CD14-positive monocyte (primary cell): Measurements from ENCODE around the gene BAAT. TPM values are rescaled to one million over a fixed set of nuclear protein-coding genes. Genes with fewer than 3 reads are reported as not detected.

Experiments
- DNase-seq, 3 donors: peaks; one replicate each; pipeline ENCODE4 v3.0.0-alpha.2; 2011 to 2022
- H2AFZ ChIP-seq: 2 replicates; pipeline ENCODE4 v1.6.0; 2012; ENCODE audit warnings: mild to moderate bottlenecking, low read depth, low read length, inconsistent platforms; ENCODE audit not compliant: insufficient read depth, poor library complexity, severe bottlenecking
- H3K27ac ChIP-seq, 2 donors: 1 replicate in 1 of 2; 2 replicates in 1 of 2; pipeline ENCODE4 v1.5.1; 2012 to 2013; ENCODE audit warnings: low read length in 2 of 2, control low read depth in 1 of 2, inconsistent platforms in 1 of 2, low read depth in 1 of 2, mild to moderate bottlenecking in 1 of 2
- H3K27me3 ChIP-seq, 2 donors: one replicate each; pipeline versions ENCODE4 v1.6.0 to v1.6.1; 2011 to 2013; ENCODE audit warnings: low read length in 2 of 2; ENCODE audit not compliant: control insufficient read depth in 2 of 2, insufficient read depth in 2 of 2
- H3K36me3 ChIP-seq, 2 donors: replicated peaks in 1 of 2; 1 replicate in 1 of 2; 2 replicates in 1 of 2; pipeline versions ENCODE4 v1.5.1 to v1.6.1; 2012 to 2013; ENCODE audit warnings: low read length in 2 of 2, control low read depth in 1 of 2, inconsistent platforms in 1 of 2, mild to moderate bottlenecking in 1 of 2; ENCODE audit not compliant: insufficient read depth in 2 of 2, control insufficient read depth in 1 of 2
- H3K4me1 ChIP-seq, 2 donors: 1 replicate in 1 of 2; 2 replicates in 1 of 2; pipeline versions ENCODE4 v1.5.1 to v1.6.1; 2012 to 2013; ENCODE audit warnings: low read length in 2 of 2, control low read depth in 1 of 2, inconsistent platforms in 1 of 2, mild to moderate bottlenecking in 1 of 2, moderate library complexity in 1 of 2; ENCODE audit not compliant: insufficient read depth in 2 of 2, control insufficient read depth in 1 of 2
- H3K4me2 ChIP-seq: replicated peaks from 2 replicates; pipeline ENCODE3; 2012; ENCODE audit warnings: low read length, moderate library complexity, mild to moderate bottlenecking; ENCODE audit not compliant: poor library complexity, severe bottlenecking; ENCODE audit errors: extremely low read depth
- H3K4me3 ChIP-seq, 3 experiments: fragments of 200-600 bp in 1 of 3; sonication (generic) in 1 of 3; replicated peaks in 1 of 3; 1 replicate in 2 of 3; 2 replicates in 1 of 3; pipeline ENCODE4 v1.5.1; 2011 to 2013; ENCODE audit warnings: low read length in 3 of 3, mild to moderate bottlenecking in 3 of 3, control low read depth in 2 of 3, low read depth in 2 of 3, inconsistent platforms in 1 of 3, moderate library complexity in 1 of 3
- H3K79me2 ChIP-seq: 2 replicates; pipeline ENCODE4 v1.6.0; 2012; ENCODE audit warnings: mild to moderate bottlenecking, control low read depth, inconsistent platforms, low read length, moderate library complexity; ENCODE audit not compliant: insufficient read depth
- H3K9ac ChIP-seq: 2 replicates; pipeline ENCODE4 v1.6.0; 2017; ENCODE audit warnings: low read length, mild to moderate bottlenecking; ENCODE audit not compliant: insufficient read depth, poor library complexity, severe bottlenecking
- H3K9me3 ChIP-seq, 2 donors: replicated peaks in 1 of 2; 1 replicate in 1 of 2; 2 replicates in 1 of 2; pipeline versions ENCODE4 v1.5.1 to v1.6.1; 2012 to 2013; ENCODE audit warnings: low read length in 2 of 2, control low read depth in 1 of 2; ENCODE audit not compliant: control insufficient read depth in 1 of 2, insufficient read depth in 1 of 2
- H4K20me1 ChIP-seq: 2 replicates; pipeline ENCODE4 v1.6.0; 2012; ENCODE audit warnings: mild to moderate bottlenecking, low read length, control low read depth, moderate library complexity; ENCODE audit not compliant: insufficient read depth
- H3K27ac Mint-ChIP-seq, 7 donors: one replicate each; pipeline ENCODE4 v1.8.0; 2020; ENCODE audit warnings: mild to moderate bottlenecking in 7 of 7, mixed read lengths in 7 of 7, moderate library complexity in 6 of 7, inconsistent platforms in 2 of 7
- H3K27me3 Mint-ChIP-seq, 3 donors: one replicate each; pipeline ENCODE4 v1.8.0; 2021 to 2022; ENCODE audit warnings: low read depth in 3 of 3, mild to moderate bottlenecking in 3 of 3, mixed read lengths in 3 of 3, moderate library complexity in 3 of 3, inconsistent platforms in 1 of 3
- H3K36me3 Mint-ChIP-seq, 2 donors: one replicate each; pipeline ENCODE4 v1.8.0; 2020; ENCODE audit warnings: mixed read lengths in 2 of 2, inconsistent platforms in 1 of 2, mild to moderate bottlenecking in 1 of 2
- H3K4me1 Mint-ChIP-seq: one replicate; pipeline ENCODE4 v1.8.0; 2020; ENCODE audit warnings: mild to moderate bottlenecking, mixed read lengths
- H3K4me3 Mint-ChIP-seq, 2 donors: one replicate each; pipeline ENCODE4 v1.8.0; 2020; ENCODE audit warnings: mild to moderate bottlenecking in 2 of 2, mixed read lengths in 2 of 2, moderate library complexity in 1 of 2
- H3K9me3 Mint-ChIP-seq, 7 donors: one replicate each; pipeline ENCODE4 v1.8.0; 2020 to 2022; ENCODE audit warnings: mixed read lengths in 7 of 7, mild to moderate bottlenecking in 6 of 7, moderate library complexity in 6 of 7, inconsistent platforms in 2 of 7
- WGBS: methylation state at CpG from one replicate; pipeline ENCODE4 v1.1.5; 2013; ENCODE audit warnings: missing lambda C conversion rate; ENCODE audit not compliant: insufficient coverage; 5-methylcytosine and 5-hydroxymethylcytosine counted together
- intact Hi-C, 2 donors: fragments of 100-400 bp; cut with micrococcal nuclease; formaldehyde crosslinking; loops; one replicate each; pipeline versions ENCODE4 v1.15.0 to v1.15.1; 2023
- polyA plus RNA-seq, 3 donors: library from polyadenylated mRNA; depleted of rRNA in 1 of 3; unstranded in 2 of 3; stranded (reverse) in 1 of 3; fragments of 300-500 nt in 2 of 3; fragments of >200 nt in 1 of 3; fragmentation: Illumina TruSeq in 2 of 3; gene quantifications; 1 replicate in 2 of 3; 2 replicates in 1 of 3; pipeline ENCODE4 v1.2.3, GENCODE V29; 2012 to 2021
- TF ChIP-seq, protein P1 (sequence below): fragments of 200-600 bp; IDR thresholded peaks from one replicate; pipeline ENCODE4 v1.8.0; 2022; ENCODE audit warnings: antibody characterized with exemption, mild to moderate bottlenecking

Gene BAAT
- polyA plus RNA-seq, 3 donors, result not detected

DNA sequence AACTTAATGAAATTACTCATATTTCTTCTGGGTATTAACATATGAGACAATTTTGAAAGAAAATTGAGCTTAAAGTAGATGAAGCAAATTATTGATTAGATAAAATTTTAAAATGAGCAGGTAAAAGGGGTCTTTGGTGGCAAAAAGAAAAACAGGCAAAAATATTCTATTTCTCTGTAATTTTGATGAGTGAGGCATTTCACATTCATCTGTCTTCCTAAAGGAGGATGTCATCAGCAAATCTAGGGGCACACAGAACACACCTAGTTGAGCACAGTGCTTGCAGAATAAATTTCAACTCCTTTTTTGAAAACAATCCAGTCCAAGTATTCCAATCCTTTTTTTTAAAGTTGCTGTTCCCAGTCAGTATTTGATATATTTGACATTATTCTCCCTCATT lies 30.0 kb upstream of the BAAT start:
- TF ChIP-seq, protein P1, sequence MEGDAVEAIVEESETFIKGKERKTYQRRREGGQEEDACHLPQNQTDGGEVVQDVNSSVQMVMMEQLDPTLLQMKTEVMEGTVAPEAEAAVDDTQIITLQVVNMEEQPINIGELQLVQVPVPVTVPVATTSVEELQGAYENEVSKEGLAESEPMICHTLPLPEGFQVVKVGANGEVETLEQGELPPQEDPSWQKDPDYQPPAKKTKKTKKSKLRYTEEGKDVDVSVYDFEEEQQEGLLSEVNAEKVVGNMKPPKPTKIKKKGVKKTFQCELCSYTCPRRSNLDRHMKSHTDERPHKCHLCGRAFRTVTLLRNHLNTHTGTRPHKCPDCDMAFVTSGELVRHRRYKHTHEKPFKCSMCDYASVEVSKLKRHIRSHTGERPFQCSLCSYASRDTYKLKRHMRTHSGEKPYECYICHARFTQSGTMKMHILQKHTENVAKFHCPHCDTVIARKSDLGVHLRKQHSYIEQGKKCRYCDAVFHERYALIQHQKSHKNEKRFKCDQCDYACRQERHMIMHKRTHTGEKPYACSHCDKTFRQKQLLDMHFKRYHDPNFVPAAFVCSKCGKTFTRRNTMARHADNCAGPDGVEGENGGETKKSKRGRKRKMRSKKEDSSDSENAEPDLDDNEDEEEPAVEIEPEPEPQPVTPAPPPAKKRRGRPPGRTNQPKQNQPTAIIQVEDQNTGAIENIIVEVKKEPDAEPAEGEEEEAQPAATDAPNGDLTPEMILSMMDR, result no peak
- intact Hi-C loops, result no loop called here

DNA sequence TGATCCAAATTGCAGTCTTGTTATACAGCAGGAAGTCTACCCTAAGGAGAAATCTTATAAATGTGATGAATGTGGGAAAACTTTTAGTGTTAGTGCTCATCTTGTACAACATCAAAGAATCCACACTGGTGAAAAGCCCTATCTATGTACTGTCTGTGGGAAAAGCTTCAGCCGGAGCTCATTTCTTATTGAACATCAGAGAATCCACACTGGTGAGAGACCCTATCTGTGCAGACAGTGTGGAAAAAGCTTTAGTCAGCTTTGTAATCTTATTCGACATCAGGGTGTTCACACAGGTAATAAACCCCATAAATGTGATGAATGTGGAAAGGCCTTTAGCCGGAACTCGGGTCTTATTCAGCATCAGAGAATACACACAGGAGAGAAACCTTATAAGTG lies 24.3 kb upstream of the BAAT start:
- Histone ChIP-seq H3K4me3 (peak overlapping the region in 1 of 3 experiments; percentile 51), H3K4me1 (no peaks in the 10 kb centered on the region), H3K4me2 (no peak overlapping the region), H3K27me3 (no peaks in the 10 kb centered on the region), H3K9ac (no peak overlapping the region), H3K79me2 (no peaks in the 10 kb centered on the region), H3K36me3 (peaks cover 47 to 56% of the 10 kb centered on the region in 2 donors), H2AFZ (no peak overlapping the region), H3K27ac (no peak overlapping the region), H4K20me1 (no peaks in the 10 kb centered on the region), H3K9me3 (peaks cover 29 to 98% of the 10 kb centered on the region in 2 donors)
- DNase-seq, result no peak
- 80% methylated on average over 1 of the region's 4 CpGs for WGBS
- peaks cover 58 to 88% (median 85%) of the 10 kb centered on the region in 7 donors for H3K9me3 Mint-ChIP-seq
- H3K27me3 Mint-ChIP-seq, result no peaks in the 10 kb centered on the region
- no peak overlapping the region for H3K4me3 Mint-ChIP-seq
- TF ChIP-seq, protein P1, result no peak
- no peak overlapping the region for H3K27ac Mint-ChIP-seq
- no peaks in the 10 kb centered on the region for H3K4me1 Mint-ChIP-seq
- H3K36me3 Mint-ChIP-seq, result peaks cover 43 to 51% of the 10 kb centered on the region in 2 donors
- intact Hi-C loops, result no loop called here

More for the DNA sequence above, 30.0 kb upstream of the BAAT start:
- Mint-ChIP-seq H3K27ac (no peak overlapping the region), H3K36me3 (no peaks in the 10 kb centered on the region), H3K4me3 (no peak overlapping the region), H3K9me3 (peaks cover 27 to 52% (median 36%) of the 10 kb centered on the region in 7 donors), H3K4me1 (no peaks in the 10 kb centered on the region), H3K27me3 (peaks cover 0 to 1% (median 0%) of the 10 kb centered on the region in 3 donors)
- Histone ChIP-seq H3K4me1 (no peaks in the 10 kb centered on the region), H2AFZ (no peak overlapping the region), H3K27ac (no peak overlapping the region), H3K4me3 (no peak overlapping the region), H4K20me1 (no peaks in the 10 kb centered on the region), H3K79me2 (no peaks in the 10 kb centered on the region), H3K9me3 (peaks cover 14 to 59% of the 10 kb centered on the region in 2 donors), H3K9ac (no peak overlapping the region), H3K27me3 (no peaks in the 10 kb centered on the region), H3K36me3 (no peaks in the 10 kb centered on the region), H3K4me2 (no peak overlapping the region)
- no peak for DNase-seq
